HepG2 (cell line): ENCODE data around the gene ANKK1. TPM values are rescaled to one million over a fixed set of nuclear protein-coding genes. Genes with fewer than 3 reads are reported as not detected.

ENCODE experiments used
- ATAC-seq: fragments of 200-7000 bp; cut with Tn5 transposase; 3 replicates; pipeline ENCODE4 v1.9.1; 2020; ENCODE audit warnings: mild to moderate bottlenecking, moderate library complexity
- BruUV-seq: library from RNA; stranded (reverse); fragments of 400-500 nt; replicated peaks from 2 replicates; lab custom pipeline; 2021; lab: Mats Ljungman, UMichigan
- CTCF ChIA-PET: fragments of 300-600 bp; formaldehyde crosslinking; extraction: SDS; loops from one replicate; lab custom pipeline; 2021; ENCODE audit warnings: low total read pairs, inconsistent platforms, low intra/inter-chr PET ratio; lab: Yijun Ruan, JAX
- POLR2A ChIA-PET: fragments of 350-600 bp; sonication (Branson Sonifier 250); formaldehyde crosslinking; loops from one replicate; lab custom pipeline; 2020; ENCODE audit warnings: antibody characterized with exemption, inconsistent platforms; lab: Yijun Ruan, JAX
- DNase-seq: peaks from one replicate; pipeline ENCODE4 v3.0.0-alpha.2; 2015; ENCODE audit warnings: low spot score
- FAIRE-seq: peaks from 3 replicates; lab custom pipeline; 2011; peaks lifted over from hg19 to GRCh38; lab: Jason Lieb, UNC
- H2AFZ ChIP-seq: one replicate; pipeline ENCODE4 v1.6.1; 2011; ENCODE audit warnings: low read length, inconsistent platforms
- H3K27ac ChIP-seq: fragments of 300-600 bp; 3 replicates; pipeline ENCODE4 v1.8.0; 2011; ENCODE audit warnings: mixed run types, mild to moderate bottlenecking, mixed read lengths, low read length, inconsistent platforms; ENCODE audit not compliant: insufficient read depth; ENCODE audit errors: extremely low read length
- H3K27me3 ChIP-seq, 2 experiments: fragments of 200-600 bp in 1 of 2; 2 replicates in 1 of 2; 3 replicates in 1 of 2; pipeline versions ENCODE4 v1.6.0 to v1.8.0; 2011; ENCODE audit warnings: low read length in 2 of 2, mild to moderate bottlenecking in 2 of 2, moderate library complexity in 2 of 2, inconsistent platforms in 1 of 2; ENCODE audit not compliant: insufficient read depth in 2 of 2, control insufficient read depth in 1 of 2
- H3K36me3 ChIP-seq, 2 experiments: fragments of 200-600 bp in 1 of 2; replicated peaks in 1 of 2; 2 replicates in 1 of 2; 3 replicates in 1 of 2; pipeline versions ENCODE4 v1.5.1 to v1.8.0; 2011; ENCODE audit warnings: low read length in 2 of 2, inconsistent platforms in 1 of 2; ENCODE audit not compliant: insufficient read depth in 2 of 2, control insufficient read depth in 1 of 2
- H3K4me1 ChIP-seq: 2 replicates; pipeline ENCODE4 v1.5.1; 2012; ENCODE audit warnings: low read length, inconsistent platforms; ENCODE audit not compliant: insufficient read depth
- H3K4me2 ChIP-seq: 2 replicates; pipeline ENCODE4 v1.6.0; 2011; ENCODE audit warnings: low read depth, low read length, inconsistent platforms
- H3K4me3 ChIP-seq, 3 experiments: fragments of 200-600 bp in 1 of 3; sonication (generic), shearing (Covaris generic) in 1 of 3; replicated peaks in 1 of 3; 2 replicates each; pipeline ENCODE4 v1.5.1; 2011 to 2016; ENCODE audit warnings: low read length in 3 of 3, inconsistent platforms in 2 of 3, low read depth in 2 of 3, mild to moderate bottlenecking in 2 of 3, control low read depth in 1 of 3, mixed read lengths in 1 of 3; ENCODE audit not compliant: insufficient read depth in 1 of 3
- H3K79me2 ChIP-seq: one replicate; pipeline ENCODE4 v1.6.1; 2011; ENCODE audit warnings: low read length, inconsistent platforms; ENCODE audit not compliant: insufficient read depth
- H3K9ac ChIP-seq: 2 replicates; pipeline ENCODE4 v1.6.0; 2011; ENCODE audit warnings: mild to moderate bottlenecking, low read depth, low read length, inconsistent platforms; ENCODE audit not compliant: insufficient read depth
- H3K9me3 ChIP-seq: 2 replicates; pipeline ENCODE4 v1.5.1; 2012; ENCODE audit warnings: mild to moderate bottlenecking, low read length
- H4K20me1 ChIP-seq: 2 replicates; pipeline ENCODE4 v1.6.0; 2011; ENCODE audit warnings: inconsistent platforms, mild to moderate bottlenecking, low read length, moderate library complexity; ENCODE audit not compliant: insufficient read depth
- ASH2L ChIP-seq: fragments of 300-600, 200-600 bp; sonication (generic); IDR thresholded peaks from 2 replicates; pipeline ENCODE4 v1.7.0; 2017; ENCODE audit warnings: low read depth, mild to moderate bottlenecking, moderate library complexity, mixed read lengths, low read length; ENCODE audit not compliant: insufficient read length
- CC2D1A ChIP-seq: sonication (generic); formaldehyde crosslinking; IDR thresholded peaks from 2 replicates; pipeline ENCODE4 v1.8.1; 2023; ENCODE audit warnings: mild to moderate bottlenecking, missing genetic modification reagents
- DBP ChIP-seq: sonication (generic); formaldehyde crosslinking; IDR thresholded peaks from 2 replicates; pipeline ENCODE4 v1.4.0; 2020; ENCODE audit warnings: missing genetic modification reagents; ENCODE audit errors: not compliant biosample characterization
- DNMT1 ChIP-seq: sonication (generic); formaldehyde crosslinking; IDR thresholded peaks from 2 replicates; pipeline ENCODE4 v1.5.1; 2020; ENCODE audit warnings: mild to moderate bottlenecking, missing genetic modification reagents
- HNRNPK ChIP-seq: fragments of 200-400 bp; formaldehyde crosslinking; IDR thresholded peaks from 2 replicates; pipeline ENCODE4 v1.6.1; 2018; ENCODE audit warnings: low read length, low read depth, moderate library complexity, mild to moderate bottlenecking; ENCODE audit not compliant: poor library complexity, severe bottlenecking
- MTERF4 ChIP-seq: sonication (generic); formaldehyde crosslinking; IDR thresholded peaks from 2 replicates; pipeline ENCODE4 v1.8.0; 2023; ENCODE audit warnings: mild to moderate bottlenecking, missing genetic modification reagents
- PHF21A ChIP-seq: sonication (generic); formaldehyde crosslinking; IDR thresholded peaks from 2 replicates; pipeline ENCODE4 v1.5.0; 2020; ENCODE audit warnings: mild to moderate bottlenecking, missing genetic modification reagents
- ZNF10 ChIP-seq: sonication (generic); formaldehyde crosslinking; IDR thresholded peaks from 2 replicates; pipeline ENCODE4 v1.4.0; 2020; ENCODE audit warnings: mild to moderate bottlenecking, low read depth, missing genetic modification reagents, borderline replicate concordance
- ZNF251 ChIP-seq: sonication (generic); formaldehyde crosslinking; IDR thresholded peaks from 2 replicates; pipeline ENCODE4 v1.9.0; 2021; ENCODE audit warnings: mild to moderate bottlenecking, missing genetic modification reagents
- ZNF329 ChIP-seq: sonication (generic); formaldehyde crosslinking; IDR thresholded peaks from 2 replicates; pipeline ENCODE4 v1.9.0; 2021; ENCODE audit warnings: low read depth, mild to moderate bottlenecking, missing genetic modification reagents
- ZNF878 ChIP-seq: sonication (generic); formaldehyde crosslinking; IDR thresholded peaks from 2 replicates; pipeline ENCODE4 v1.8.1; 2023; ENCODE audit warnings: mild to moderate bottlenecking, missing genetic modification reagents, moderate library complexity
- WGBS: methylation state at CpG from one replicate; pipeline ENCODE4 v1.1.6; 2017; ENCODE audit warnings: low lambda C conversion rate; 5-methylcytosine and 5-hydroxymethylcytosine counted together
- in situ Hi-C: cut with HindIII; loops from 2 replicates; pipeline ENCODE4 v1.10.0; 2017; ENCODE audit warnings: low pct_unique_long_range_greater_than_20kb; ENCODE audit not compliant: extremely low pct_ligation_motif_present
- intact Hi-C: fragments of 100-400 bp; cut with micrococcal nuclease; formaldehyde crosslinking; loops from one replicate; pipeline ENCODE4 v1.10.0; 2022; ENCODE audit not compliant: unreplicated experiment
- polyA plus RNA-seq, 8 experiments: library from polyadenylated mRNA; depleted of rRNA in 3 of 8; stranded (reverse) in 7 of 8; unstranded in 1 of 8; fragments of >200 nt; fragmentation: Illumina TruSeq in 4 of 8; extraction: Trizol in 4 of 8; gene quantifications; 2 replicates each; pipeline versions ENCODE4 v1.2.1 to v1.2.3, GENCODE V29; 2011 to 2016; ENCODE audit warnings: low read depth in 4 of 8, missing spikeins in 1 of 8, mixed read lengths in 1 of 8; ENCODE audit not compliant: insufficient read depth in 1 of 8
- total RNA-seq, 5 experiments: library from RNA; depleted of rRNA; stranded (reverse); fragments of >200 nt; fragmentation: Illumina TruSeq; extraction: Trizol; gene quantifications; 2 replicates each; pipeline ENCODE4 v1.2.3, GENCODE V29; 2016; ENCODE audit warnings: low read depth in 1 of 5
- TF ChIP-seq, protein P1 (sequence below): sonication (generic); formaldehyde crosslinking; IDR thresholded peaks from 2 replicates; pipeline ENCODE4 v1.4.0; 2020; ENCODE audit warnings: missing genetic modification reagents
- TF ChIP-seq, protein P2 (sequence below): sonication (generic); formaldehyde crosslinking; IDR thresholded peaks from 2 replicates; pipeline ENCODE4 v1.4.0; 2020; ENCODE audit warnings: missing genetic modification reagents

The ANKK1 gene
- total and polyA plus RNA-seq, 2 of the 13 experiments (the other 11 are each of a cell fraction or from before 2014, with no cell fraction given): 0.04 to 0.22 TPM

- intact Hi-C loops: no loop called here
- no peak for ATAC-seq
- POLR2A ChIA-PET: no interaction called here
These were observed 58.5 kb downstream of the ANKK1 start for GRCh38 chr11:113446112-113446511.

DNA sequence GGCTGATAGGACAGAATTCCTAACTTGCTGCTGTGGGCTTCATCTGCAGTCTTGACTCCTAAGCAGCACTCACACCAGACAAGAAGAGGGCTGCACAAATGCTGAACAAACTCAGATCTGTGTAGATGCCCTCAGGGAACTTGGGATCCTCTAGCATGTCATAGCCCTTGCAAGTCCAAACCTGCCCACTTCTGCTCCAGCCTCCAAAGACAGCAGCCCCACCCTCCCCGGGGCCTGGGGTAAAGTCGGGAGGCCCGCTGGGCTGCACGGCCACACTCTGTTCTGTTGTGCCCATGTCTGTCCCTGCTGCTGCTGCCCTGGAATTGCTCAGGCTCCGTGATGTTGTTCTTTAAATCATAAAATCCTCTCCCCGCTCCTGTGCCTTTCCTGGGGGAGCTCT is 59.4 kb downstream of the ANKK1 start:
- CTCF ChIA-PET: no interaction called here
- Histone ChIP-seq H3K36me3 (no peaks in the 10 kb centered on the region), H3K27ac (no peak overlapping the region), H3K9me3 (no peaks in the 10 kb centered on the region), H2AFZ (no peak overlapping the region), H4K20me1 (no peaks in the 10 kb centered on the region), H3K27me3 (peaks cover 4 to 39% of the 10 kb centered on the region in 2 experiments; a peak in 4 of 5 replicates), H3K4me3 (no peak overlapping the region), H3K4me1 (no peaks in the 10 kb centered on the region), H3K79me2 (no peaks in the 10 kb centered on the region), H3K9ac (no peak overlapping the region), H3K4me2 (no peak overlapping the region)
- in situ Hi-C loops: no loop called here
- WGBS: 4% methylated on average over 2 of the region's 6 CpGs
- intact Hi-C loops: no loop called here
- ATAC-seq (no peak), FAIRE-seq (no peak), DNase-seq (no peak)
- no TSS peak for BruUV-seq
- POLR2A ChIA-PET: no interaction called here
- TF ChIP-seq PHF21A (CRISPR knock-in tag): no peak
- no peak for TF ChIP-seq DBP
- no peak for TF ChIP-seq ZNF878
- no peak for TF ChIP-seq ASH2L
- TF ChIP-seq, protein P1, sequence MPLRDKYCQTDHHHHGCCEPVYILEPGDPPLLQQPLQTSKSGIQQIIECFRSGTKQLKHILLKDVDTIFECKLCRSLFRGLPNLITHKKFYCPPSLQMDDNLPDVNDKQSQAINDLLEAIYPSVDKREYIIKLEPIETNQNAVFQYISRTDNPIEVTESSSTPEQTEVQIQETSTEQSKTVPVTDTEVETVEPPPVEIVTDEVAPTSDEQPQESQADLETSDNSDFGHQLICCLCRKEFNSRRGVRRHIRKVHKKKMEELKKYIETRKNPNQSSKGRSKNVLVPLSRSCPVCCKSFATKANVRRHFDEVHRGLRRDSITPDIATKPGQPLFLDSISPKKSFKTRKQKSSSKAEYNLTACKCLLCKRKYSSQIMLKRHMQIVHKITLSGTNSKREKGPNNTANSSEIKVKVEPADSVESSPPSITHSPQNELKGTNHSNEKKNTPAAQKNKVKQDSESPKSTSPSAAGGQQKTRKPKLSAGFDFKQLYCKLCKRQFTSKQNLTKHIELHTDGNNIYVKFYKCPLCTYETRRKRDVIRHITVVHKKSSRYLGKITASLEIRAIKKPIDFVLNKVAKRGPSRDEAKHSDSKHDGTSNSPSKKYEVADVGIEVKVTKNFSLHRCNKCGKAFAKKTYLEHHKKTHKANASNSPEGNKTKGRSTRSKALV (CRISPR knock-in tag): no peak
- TF ChIP-seq ZNF251 (CRISPR knock-in tag): no peak
- TF ChIP-seq ZNF10 (CRISPR knock-in tag): no peak
- TF ChIP-seq CC2D1A: no peak

More at GRCh38 chr11:113446112-113446511, 58.5 kb downstream of the ANKK1 start:
- CTCF ChIA-PET: no interaction called here
- BruUV-seq: no TSS peak
- Histone ChIP-seq H3K36me3 (no peaks in the 10 kb centered on the region), H4K20me1 (no peaks in the 10 kb centered on the region)
- FAIRE-seq (no peak), DNase-seq (no peak)
- WGBS: 5% methylated on average over 6 of the region's 6 CpGs
- TF ChIP-seq, protein P2, sequence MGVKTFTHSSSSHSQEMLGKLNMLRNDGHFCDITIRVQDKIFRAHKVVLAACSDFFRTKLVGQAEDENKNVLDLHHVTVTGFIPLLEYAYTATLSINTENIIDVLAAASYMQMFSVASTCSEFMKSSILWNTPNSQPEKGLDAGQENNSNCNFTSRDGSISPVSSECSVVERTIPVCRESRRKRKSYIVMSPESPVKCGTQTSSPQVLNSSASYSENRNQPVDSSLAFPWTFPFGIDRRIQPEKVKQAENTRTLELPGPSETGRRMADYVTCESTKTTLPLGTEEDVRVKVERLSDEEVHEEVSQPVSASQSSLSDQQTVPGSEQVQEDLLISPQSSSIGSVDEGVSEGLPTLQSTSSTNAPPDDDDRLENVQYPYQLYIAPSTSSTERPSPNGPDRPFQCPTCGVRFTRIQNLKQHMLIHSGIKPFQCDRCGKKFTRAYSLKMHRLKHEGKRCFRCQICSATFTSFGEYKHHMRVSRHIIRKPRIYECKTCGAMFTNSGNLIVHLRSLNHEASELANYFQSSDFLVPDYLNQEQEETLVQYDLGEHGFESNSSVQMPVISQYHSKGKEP (CRISPR knock-in tag): no peak
- no peak for TF ChIP-seq MTERF4
- TF ChIP-seq HNRNPK: no peak
- no peak for TF ChIP-seq DNMT1 (CRISPR knock-in tag)
- TF ChIP-seq ZNF329: no peak
- TF ChIP-seq, all 625 proteins: peak for 0
- Histone ChIP-seq H2AFZ (no peak overlapping the region), H3K27me3 (peaks cover 4 to 39% of the 10 kb centered on the region in 2 experiments; a peak in 4 of 5 replicates), H3K4me2 (no peak overlapping the region), H3K27ac (no peak overlapping the region), H3K79me2 (no peaks in the 10 kb centered on the region), H3K9me3 (no peaks in the 10 kb centered on the region), H3K4me1 (no peaks in the 10 kb centered on the region), H3K9ac (no peak overlapping the region), H3K4me3 (no peak overlapping the region)
- in situ Hi-C loops: no loop called here
